ENCODE data around the gene SRRT.

SRRT gene

GRCh38 chr7:100855515-100855914 lies 19.4 kb upstream of the SRRT start:
- no peak for DNase-seq (ENCODE audit: low spot score)

- no peak for DNase-seq (ENCODE audit: low spot score)
Measured at GRCh38 chr7:100856871-100857282, 18.0 kb upstream of the SRRT start.

- no peak for DNase-seq (ENCODE audit: low spot score)
Measured at GRCh38 chr7:100859856-100860255, 15.0 kb upstream of the SRRT start.

GRCh38 chr7:100860702-100861615 lies 13.9 kb upstream of the SRRT start:
- DNase-seq (ENCODE audit: low spot score), result no peak

GRCh38 chr7:100861616-100861985 lies 13.3 kb upstream of the SRRT start:
- DNase-seq (ENCODE audit: low spot score), result no peak

GRCh38 chr7:100863406-100863950 lies 11.4 kb upstream of the SRRT start:
- DNase-seq (ENCODE audit: low spot score), result no peak

- DNase-seq (ENCODE audit: low spot score), result no peak
Measured at GRCh38 chr7:100864263-100864845, 10.5 kb upstream of the SRRT start.

GRCh38 chr7:100865372-100865911 lies 9.5 kb upstream of the SRRT start:
- no peak for DNase-seq (ENCODE audit: low spot score)

GRCh38 chr7:100865938-100866728 lies 8.8 kb upstream of the SRRT start:
- DNase-seq (ENCODE audit: low spot score), result no peak

GRCh38 chr7:100866729-100867039 lies 8.2 kb upstream of the SRRT start:
- DNase-seq (ENCODE audit: low spot score), result no peak

- DNase-seq (ENCODE audit: low spot score), result peak; percentile 62
Measured at GRCh38 chr7:100867040-100867775, 7.7 kb upstream of the SRRT start, which contains the start of gene TRIP6. Gene TRIP6 (plus strand): TSS chr7:100867387. CDS start chr7:100867498, 111 bp downstream.

- no peak for DNase-seq (ENCODE audit: low spot score)
Measured at GRCh38 chr7:100867776-100868485, 7.0 kb upstream of the SRRT start.

- no peak for DNase-seq (ENCODE audit: low spot score)
Measured at GRCh38 chr7:100873599-100874299, 1.2 kb upstream of the SRRT start.

- DNase-seq (ENCODE audit: low spot score), result no peak
Measured at GRCh38 chr7:100874300-100874576, 665 bp upstream of the SRRT start.

GRCh38 chr7:100875356-100875751 lies 451 bp downstream of the SRRT start:
- DNase-seq (ENCODE audit: low spot score), result peak; percentile 51

GRCh38 chr7:100878013-100878412 lies 3.1 kb downstream of the SRRT start:
- DNase-seq (ENCODE audit: low spot score), result no peak

GRCh38 chr7:100878685-100879084 lies 3.8 kb downstream of the SRRT start:
- no peak for DNase-seq (ENCODE audit: low spot score)

- no peak for DNase-seq (ENCODE audit: low spot score)
Measured at GRCh38 chr7:100879685-100880261, 4.9 kb downstream of the SRRT start.

GRCh38 chr7:100880645-100881044 lies 5.7 kb downstream of the SRRT start:
- no peak for DNase-seq (ENCODE audit: low spot score)

GRCh38 chr7:100881136-100881535 lies 6.2 kb downstream of the SRRT start:
- no peak for DNase-seq (ENCODE audit: low spot score)

All from germinal center (tissue), 1 donor.